ENCODE data around the gene FIGNL2.

FIGNL2 gene

GRCh38 chr12:51874486-51874885 is 26.0 kb upstream of the FIGNL2 start:
- no peak for DNase-seq (ENCODE audit: low read depth)

- DNase-seq (ENCODE audit: low read depth), result no peak
Measured at GRCh38 chr12:51874000-51874399, 25.5 kb upstream of the FIGNL2 start.

GRCh38 chr12:51873251-51873994 is 24.9 kb upstream of the FIGNL2 start:
- DNase-seq (ENCODE audit: low read depth), result no peak

GRCh38 chr12:51872689-51872981 is 24.1 kb upstream of the FIGNL2 start:
- no peak for DNase-seq (ENCODE audit: low read depth)

- DNase-seq (ENCODE audit: low read depth), result no peak
Measured at GRCh38 chr12:51871918-51872688, 23.6 kb upstream of the FIGNL2 start.

GRCh38 chr12:51871126-51871525 is 22.6 kb upstream of the FIGNL2 start:
- DNase-seq (ENCODE audit: low read depth), result no peak

GRCh38 chr12:51870504-51870903 is 22.0 kb upstream of the FIGNL2 start:
- DNase-seq (ENCODE audit: low read depth), result no peak

GRCh38 chr12:51869931-51870330 is 21.4 kb upstream of the FIGNL2 start:
- DNase-seq (ENCODE audit: low read depth), result no peak

GRCh38 chr12:51869496-51869865 is 21.0 kb upstream of the FIGNL2 start:
- no peak for DNase-seq (ENCODE audit: low read depth)

- DNase-seq (ENCODE audit: low read depth), result no peak
Measured at GRCh38 chr12:51868821-51869495, 20.4 kb upstream of the FIGNL2 start.

- no peak for DNase-seq (ENCODE audit: low read depth)
Measured at GRCh38 chr12:51867796-51868428, 19.4 kb upstream of the FIGNL2 start.

GRCh38 chr12:51867371-51867770 is 18.9 kb upstream of the FIGNL2 start:
- DNase-seq (ENCODE audit: low read depth), result no peak

- DNase-seq (ENCODE audit: low read depth), result no peak
Measured at GRCh38 chr12:51866762-51867161, 18.2 kb upstream of the FIGNL2 start.

- DNase-seq (ENCODE audit: low read depth), result no peak
Measured at GRCh38 chr12:51866324-51866723, 17.8 kb upstream of the FIGNL2 start.

- no peak for DNase-seq (ENCODE audit: low read depth)
Measured at GRCh38 chr12:51865757-51866270, 17.3 kb upstream of the FIGNL2 start.

GRCh38 chr12:51864833-51865670 is 16.5 kb upstream of the FIGNL2 start:
- DNase-seq (ENCODE audit: low read depth), result no peak

GRCh38 chr12:51863933-51864832 is 15.7 kb upstream of the FIGNL2 start:
- DNase-seq (ENCODE audit: low read depth), result no peak

- DNase-seq (ENCODE audit: low read depth), result no peak
Measured at GRCh38 chr12:51863363-51863932, 14.9 kb upstream of the FIGNL2 start.

- no peak for DNase-seq (ENCODE audit: low read depth)
Measured at GRCh38 chr12:51862947-51863346, 14.4 kb upstream of the FIGNL2 start.

GRCh38 chr12:51860986-51861385 is 12.5 kb upstream of the FIGNL2 start:
- DNase-seq (ENCODE audit: low read depth), result no peak
